NCI-H460 (cell line): ENCODE results near the gene GNAS-AS1. TPM values are rescaled to one million over a fixed set of nuclear protein-coding genes. Genes with fewer than 3 reads are reported as not detected.

Experiments
- DNase-seq: peaks from one replicate; pipeline ENCODE4 v3.0.0-alpha.2; 2016; ENCODE audit warnings: low read depth; ENCODE audit errors: extremely low read depth
- total RNA-seq: library from RNA; depleted of rRNA; stranded (reverse); fragments of >200 nt; shearing (Covaris generic); gene quantifications from 2 replicates; pipeline ENCODE4 v1.2.3, GENCODE V29; 2014

Gene GNAS-AS1
- total RNA-seq, 1 experiment from 2014 or later: 1.7 TPM

DNA sequence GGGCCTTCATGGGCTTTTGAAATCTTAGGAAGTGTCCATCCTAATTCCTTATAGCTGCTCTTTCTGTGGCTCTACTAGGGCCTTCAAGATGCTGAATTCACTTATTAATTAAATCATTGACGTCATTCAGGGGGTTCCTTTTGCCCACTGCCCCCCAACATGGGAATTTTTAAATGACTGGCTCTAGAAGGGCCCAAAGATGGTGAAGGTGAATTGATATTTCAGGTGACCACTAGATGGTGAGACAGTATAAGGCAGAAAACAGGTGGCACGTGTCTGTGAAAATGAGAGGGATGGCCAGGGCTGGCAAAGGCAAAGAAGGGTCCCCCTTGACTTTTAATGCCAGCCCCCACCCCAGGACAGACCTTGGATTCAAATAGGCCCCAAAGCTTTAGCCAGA is 13.6 kb upstream of the GNAS-AS1 start:
- DNase-seq: no peak

DNA sequence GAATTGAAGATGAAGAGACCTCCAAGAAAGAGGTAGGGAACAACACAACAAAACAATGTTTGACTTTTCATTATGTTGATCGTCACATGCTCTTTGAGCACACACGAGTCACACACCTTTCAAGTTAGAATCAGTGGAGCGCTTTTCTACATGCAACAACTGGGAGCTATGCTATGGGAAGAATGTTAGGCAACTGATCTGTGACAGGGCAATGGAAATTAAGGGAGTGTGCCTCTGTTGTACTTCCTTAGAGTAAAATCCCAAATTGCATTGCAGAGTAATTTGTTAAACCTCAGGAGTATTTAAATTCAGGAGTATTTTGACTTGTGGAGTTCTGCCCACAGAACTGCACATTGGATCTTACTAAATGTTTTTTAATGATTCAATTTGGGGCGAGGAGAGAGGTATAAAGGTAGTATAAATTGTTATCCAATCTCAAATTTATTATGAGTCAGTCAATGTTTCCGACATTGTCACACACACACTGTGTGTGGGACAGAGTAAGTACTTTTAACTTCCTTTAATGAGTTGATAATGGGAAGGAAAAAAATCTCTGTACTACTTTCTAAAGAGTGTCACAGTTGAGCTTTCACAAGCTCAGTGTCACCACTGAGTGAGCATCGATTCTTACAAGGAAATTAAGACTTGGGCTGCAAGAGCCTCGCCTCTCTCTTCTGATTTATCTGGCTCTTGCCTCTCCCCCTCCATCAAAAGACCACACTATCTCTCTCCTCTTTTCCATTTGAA is 12.5 kb upstream of the GNAS-AS1 start:
- DNase-seq: no peak

GRCh38 chr20:58855506-58856389 is 5.0 kb upstream of the GNAS-AS1 start:
- DNase-seq: no peak

- DNase-seq: no peak
These were observed 4.2 kb upstream of the GNAS-AS1 start for GRCh38 chr20:58854638-58855471.

DNA sequence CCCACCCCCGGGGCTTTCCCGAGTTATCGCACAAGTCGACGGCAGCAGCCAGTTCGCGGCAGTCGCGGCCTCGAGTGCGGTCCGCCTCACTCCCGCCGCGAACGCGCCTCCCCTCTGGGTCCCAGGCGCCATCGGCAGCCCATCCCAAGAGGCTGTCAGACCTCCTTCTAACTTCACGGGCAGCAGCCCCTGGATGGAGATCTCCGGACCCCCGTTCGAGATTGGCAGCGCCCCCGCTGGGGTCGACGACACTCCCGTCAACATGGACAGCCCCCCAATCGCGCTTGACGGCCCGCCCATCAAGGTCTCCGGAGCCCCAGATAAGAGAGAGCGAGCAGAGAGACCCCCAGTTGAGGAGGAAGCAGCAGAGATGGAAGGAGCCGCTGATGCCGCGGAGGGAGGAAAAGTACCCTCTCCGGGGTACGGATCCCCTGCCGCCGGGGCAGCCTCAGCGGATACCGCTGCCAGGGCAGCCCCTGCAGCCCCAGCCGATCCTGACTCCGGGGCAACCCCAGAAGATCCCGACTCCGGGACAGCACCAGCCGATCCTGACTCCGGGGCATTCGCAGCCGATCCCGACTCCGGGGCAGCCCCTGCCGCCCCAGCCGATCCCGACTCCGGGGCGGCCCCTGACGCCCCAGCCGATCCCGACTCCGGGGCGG is 3.4 kb upstream of the GNAS-AS1 start:
- no peak for DNase-seq

GRCh38 chr20:58853466-58853865 is 2.8 kb upstream of the GNAS-AS1 start:
- no peak for DNase-seq

DNA sequence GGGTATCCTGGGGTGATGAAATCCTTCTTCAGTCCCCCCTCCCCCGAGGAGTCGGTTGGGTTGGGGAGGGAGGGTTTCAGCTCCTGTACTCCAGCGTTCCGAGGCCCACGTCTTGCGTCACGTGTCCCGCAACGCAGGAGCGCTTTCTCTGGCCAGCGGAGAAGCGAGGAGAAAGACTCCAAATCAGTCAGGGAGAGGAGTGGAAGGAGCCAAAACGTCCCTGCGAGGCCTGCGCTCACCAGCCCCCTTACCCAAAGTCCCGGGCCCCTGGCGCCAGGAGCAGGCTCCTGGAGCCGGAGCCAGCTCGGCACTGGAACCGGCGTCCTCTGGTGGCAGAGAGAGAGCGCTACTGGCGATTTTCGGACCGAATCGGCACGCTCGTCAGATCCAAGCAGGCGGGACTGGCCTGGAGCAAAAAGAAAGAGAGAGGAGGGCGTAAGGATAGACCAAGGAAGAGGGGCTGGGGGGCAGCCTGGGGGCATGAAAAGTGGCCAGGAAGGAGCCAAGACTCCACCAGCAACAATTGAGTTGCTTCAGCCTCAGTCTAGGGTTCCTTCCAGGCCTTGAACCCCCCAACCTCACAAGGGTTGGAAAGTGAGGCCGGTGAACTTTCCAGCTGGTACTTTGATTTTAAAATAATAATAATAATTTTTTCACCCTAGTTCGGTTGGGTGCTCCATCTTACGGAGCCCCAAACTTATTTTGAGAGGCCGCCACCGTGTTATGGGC is 2.0 kb upstream of the GNAS-AS1 start, which contains the start of gene GNAS:
GNAS (plus strand) TSS at position 174 of the 729 bp plus-strand sequence.
- DNase-seq: peak; percentile 66

GRCh38 chr20:58851969-58852458 is 1.3 kb upstream of the GNAS-AS1 start:
- DNase-seq: no peak

- no peak for DNase-seq
These were observed 693 bp upstream of the GNAS-AS1 start for GRCh38 chr20:58851221-58851968.

GRCh38 chr20:58847463-58847862 is 3.2 kb downstream of the GNAS-AS1 start:
- DNase-seq: no peak

DNA sequence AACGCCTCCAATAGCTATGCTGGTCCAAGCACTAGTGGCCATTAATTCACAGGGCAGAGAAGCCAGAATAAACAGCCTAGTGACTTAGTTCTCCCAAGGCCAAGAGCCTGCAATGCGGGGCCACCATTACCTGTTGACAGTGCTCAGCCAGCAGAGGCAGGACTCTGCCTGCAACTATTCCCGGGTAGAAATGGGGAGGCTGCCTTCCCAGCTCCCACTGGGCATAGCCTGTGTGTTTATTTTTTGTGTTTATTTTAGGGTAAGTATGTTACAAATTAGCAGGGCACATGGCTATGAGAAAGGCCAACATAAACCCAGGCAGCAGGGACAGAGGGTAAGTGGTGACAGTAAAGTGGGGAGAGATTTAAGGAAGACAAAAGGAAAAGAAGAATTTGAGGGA is 5.0 kb downstream of the GNAS-AS1 start:
- DNase-seq: no peak

GRCh38 chr20:58843128-58843556 is 7.6 kb downstream of the GNAS-AS1 start:
- no peak for DNase-seq

GRCh38 chr20:58842276-58842675 is 8.4 kb downstream of the GNAS-AS1 start:
- no peak for DNase-seq

DNA sequence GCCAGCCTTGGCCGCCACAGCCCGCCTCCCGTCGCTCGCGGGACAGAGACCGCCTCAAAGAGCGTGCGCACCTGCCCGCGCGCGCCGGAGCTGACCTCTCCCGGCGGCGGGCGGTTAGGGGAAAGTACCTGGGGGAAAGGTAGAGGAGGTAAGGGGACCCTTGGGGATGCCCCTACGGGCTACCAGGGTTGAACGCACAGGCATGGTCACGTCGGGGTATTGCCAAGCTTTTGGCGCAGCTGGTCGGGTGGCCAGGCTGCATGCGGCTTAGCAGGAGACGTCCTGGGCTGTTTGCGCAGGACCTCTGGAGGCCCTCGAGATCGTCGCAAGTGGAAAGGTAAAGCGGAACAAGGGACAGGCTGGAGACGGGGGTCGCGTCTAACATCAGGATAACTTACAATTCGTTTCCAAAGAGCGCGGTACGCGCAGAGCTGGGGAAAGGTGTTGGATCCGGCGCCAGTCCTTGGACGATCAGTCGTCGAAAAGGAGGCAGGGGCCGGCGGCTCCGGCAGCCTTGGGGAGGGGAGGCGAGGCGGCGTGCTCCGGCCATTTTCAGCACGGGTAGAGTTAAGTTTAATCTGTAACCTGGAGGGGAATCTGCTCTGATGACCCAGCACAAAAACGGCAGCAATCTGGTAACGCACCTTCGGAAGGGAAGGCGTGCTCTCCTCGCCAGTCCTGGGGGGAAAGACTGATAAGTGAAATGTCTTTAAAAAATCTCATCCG is 9.0 kb downstream of the GNAS-AS1 start:
- DNase-seq: no peak

- DNase-seq: no peak
These were observed 9.7 kb downstream of the GNAS-AS1 start for GRCh38 chr20:58840816-58841538.

- no peak for DNase-seq
These were observed 10.5 kb downstream of the GNAS-AS1 start for GRCh38 chr20:58839991-58840747.

- peak; percentile 24 for DNase-seq
These were observed 11.2 kb downstream of the GNAS-AS1 start for GRCh38 chr20:58839474-58839874.
